Heart left ventricle (tissue), 13 donors: Measurements from ENCODE around the gene RPS16.

Experiments used
- POLR2A ChIP-seq, 2 donors: fragments of 450-650 bp; IDR thresholded peaks; one replicate each; pipeline ENCODE4 v1.6.1; 2017; ENCODE audit warnings: antibody characterized with exemption in 2 of 2, mild to moderate bottlenecking in 2 of 2, moderate library complexity in 2 of 2
- TF ChIP-seq, protein P1 (sequence below), 12 donors: fragments of 200-600 bp; sonication (generic) in 4 of 12; IDR thresholded peaks; one replicate each; pipeline versions ENCODE4 v1.5.0 to v1.8.0; 2018 to 2022; ENCODE audit warnings: antibody characterized with exemption in 12 of 12, mild to moderate bottlenecking in 5 of 12
- donor health status: ischemic (EF 13 %, LVEDD 7.1; RV severe dilation, severe dysfunction).
- donor health status: DM: no; HTN: yes; CAD: no.
- donor health status: DM: no; HTN: no; CAD: no.
- donor health status: ischemic (EF 25% LVEDD 6.9; RV normal size, moderate dysfunction).
- donor health status: ischemic (EF 25% LVEDD 5.7; RV mildly dilated, moderate dysfunction).
- donor health status: ischemic (EF 35%, LVEDD 5.7; RV mildly dilated, moderate dysfunction).
- donor health status: nonischemic (EF 11% LVEDD 7.7; RV severe dilation, severe dysfunction).
- donor health status: DM: yes; HTN: yes; CAD: no.
- donor health status: PGD.
- donor health status: ischemic (EF 29% LVEDD 5.4; RV normal size, mild dysfunction).
- donor health status: nonischemic (EF 23%, LVEDD 6.1; RV moderate dilation, normal function).

GRCh38 chr19:39430675-39431593 lies 4.8 kb downstream of the RPS16 start:
- no peak for TF ChIP-seq POLR2A (IDR thresholded peaks at IDR 0.05)
- TF ChIP-seq, protein P1, sequence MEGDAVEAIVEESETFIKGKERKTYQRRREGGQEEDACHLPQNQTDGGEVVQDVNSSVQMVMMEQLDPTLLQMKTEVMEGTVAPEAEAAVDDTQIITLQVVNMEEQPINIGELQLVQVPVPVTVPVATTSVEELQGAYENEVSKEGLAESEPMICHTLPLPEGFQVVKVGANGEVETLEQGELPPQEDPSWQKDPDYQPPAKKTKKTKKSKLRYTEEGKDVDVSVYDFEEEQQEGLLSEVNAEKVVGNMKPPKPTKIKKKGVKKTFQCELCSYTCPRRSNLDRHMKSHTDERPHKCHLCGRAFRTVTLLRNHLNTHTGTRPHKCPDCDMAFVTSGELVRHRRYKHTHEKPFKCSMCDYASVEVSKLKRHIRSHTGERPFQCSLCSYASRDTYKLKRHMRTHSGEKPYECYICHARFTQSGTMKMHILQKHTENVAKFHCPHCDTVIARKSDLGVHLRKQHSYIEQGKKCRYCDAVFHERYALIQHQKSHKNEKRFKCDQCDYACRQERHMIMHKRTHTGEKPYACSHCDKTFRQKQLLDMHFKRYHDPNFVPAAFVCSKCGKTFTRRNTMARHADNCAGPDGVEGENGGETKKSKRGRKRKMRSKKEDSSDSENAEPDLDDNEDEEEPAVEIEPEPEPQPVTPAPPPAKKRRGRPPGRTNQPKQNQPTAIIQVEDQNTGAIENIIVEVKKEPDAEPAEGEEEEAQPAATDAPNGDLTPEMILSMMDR (IDR thresholded peaks at IDR 0.05), result no peak
